Measurements from ENCODE around the gene MXD1.

GRCh38 chr2:69968609-69969008 is 53.7 kb downstream of the MXD1 start:
- TF ChIP-seq CTCF (IDR thresholded peaks at IDR 0.05; ENCODE audit: low read length) (no peak), EZH2 (optimal IDR thresholded peaks at IDR 0.05; ENCODE audit: low read depth, low read length) (no peak), EZH2phosphoT487 (IDR thresholded peaks at IDR 0.05; ENCODE audit: low read length) (no peak)

Data from MM.1S (cell line).